Activated naive CD4-positive, alpha-beta T cell treated with anti-CD3 and anti-CD28 coated beads, Interleukin-2, amount 10 ng/mL, durations not matched to agents 7 days and 5 days (primary cell): Measurements from ENCODE around the gene RYR3.

Source experiments
- CTCF ChIA-PET: fragments of 350-600 bp; sonication (Branson Sonifier 250); formaldehyde crosslinking; loops from one replicate; lab custom pipeline; 2021; ENCODE audit warnings: antibody characterized with exemption; lab: Charles Lee
- DNase-seq: peaks from one replicate; pipeline ENCODE4 v3.0.0-alpha.2; 2020
- H3K27ac Mint-ChIP-seq: one replicate; pipeline ENCODE4 v1.8.0; 2021; ENCODE audit warnings: mild to moderate bottlenecking, moderate library complexity, mixed read lengths
- H3K27me3 Mint-ChIP-seq: one replicate; pipeline ENCODE4 v1.8.0; 2021; ENCODE audit warnings: mild to moderate bottlenecking, mixed read lengths
- H3K36me3 Mint-ChIP-seq: one replicate; pipeline ENCODE4 v1.8.0; 2021; ENCODE audit warnings: mixed read lengths
- H3K4me1 Mint-ChIP-seq: one replicate; pipeline ENCODE4 v1.8.0; 2021; ENCODE audit warnings: mixed read lengths
- H3K4me3 Mint-ChIP-seq: one replicate; pipeline ENCODE4 v1.8.0; 2021; ENCODE audit warnings: mild to moderate bottlenecking, moderate library complexity, mixed read lengths
- H3K9me3 Mint-ChIP-seq: one replicate; pipeline ENCODE4 v1.8.0; 2021; ENCODE audit warnings: mixed read lengths

The RYR3 gene

DNA sequence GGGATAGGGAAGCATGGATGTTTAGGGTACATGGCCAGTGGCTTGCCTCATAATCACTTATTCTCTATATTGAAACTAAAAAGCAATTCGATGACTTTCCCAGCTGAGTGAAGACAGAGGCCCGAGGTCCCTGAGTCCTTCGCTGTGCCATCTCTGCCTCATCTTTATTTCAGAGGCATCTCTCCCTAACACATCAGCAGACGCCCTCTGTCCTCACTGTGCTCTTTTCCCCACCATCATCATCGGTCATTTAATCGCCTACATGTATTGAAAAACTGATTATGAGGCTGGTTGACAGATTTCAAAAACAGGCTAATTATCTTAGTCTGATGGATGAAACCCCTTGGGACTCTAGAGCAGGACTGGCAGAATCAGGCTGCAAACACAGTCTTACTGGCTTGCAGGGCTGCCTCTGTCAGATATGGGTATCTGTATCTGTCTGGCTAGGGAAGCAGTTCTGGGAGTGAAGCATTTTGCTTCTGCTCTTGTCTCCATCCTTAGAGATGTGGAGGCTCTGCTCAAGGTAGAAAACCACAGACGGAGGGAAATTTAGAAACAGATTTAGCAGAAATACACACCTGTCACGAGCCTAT is 366.6 kb downstream of the RYR3 start:
- no peaks in the 10 kb centered on the region for H3K4me1 Mint-ChIP-seq
- no peak overlapping the region for H3K27ac Mint-ChIP-seq
- CTCF ChIA-PET, result no interaction called here
- H3K9me3 Mint-ChIP-seq, result no peaks in the 10 kb centered on the region
- no peaks in the 10 kb centered on the region for H3K36me3 Mint-ChIP-seq
- no peak overlapping the region for H3K4me3 Mint-ChIP-seq
- no peaks in the 10 kb centered on the region for H3K27me3 Mint-ChIP-seq
- DNase-seq, result no peak

DNA sequence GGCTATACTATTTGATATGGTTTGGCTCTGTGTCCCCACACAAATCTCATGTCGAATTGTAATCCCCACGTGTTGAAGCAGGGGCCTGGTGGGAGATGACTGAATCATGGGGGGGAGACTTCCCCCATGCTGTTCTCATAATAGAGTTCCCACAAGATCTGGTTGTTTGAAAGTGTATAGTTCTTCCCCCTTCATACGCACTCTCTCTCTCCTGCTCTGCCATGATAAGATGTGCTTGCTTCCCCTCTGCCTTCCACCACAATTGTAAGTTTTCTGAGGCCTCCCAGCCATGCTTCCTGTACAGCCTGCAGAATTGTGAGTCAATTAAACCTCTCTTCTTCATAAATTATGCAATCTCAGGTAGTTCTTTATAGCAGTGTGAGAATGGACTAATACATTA is 367.4 kb downstream of the RYR3 start:
- CTCF ChIA-PET, result no interaction called here
- DNase-seq, result no peak
- no peak overlapping the region for H3K27ac Mint-ChIP-seq
- H3K4me1 Mint-ChIP-seq, result no peaks in the 10 kb centered on the region
- H3K4me3 Mint-ChIP-seq, result no peak overlapping the region
- H3K27me3 Mint-ChIP-seq, result no peaks in the 10 kb centered on the region
- H3K9me3 Mint-ChIP-seq, result no peaks in the 10 kb centered on the region
- no peaks in the 10 kb centered on the region for H3K36me3 Mint-ChIP-seq

DNA sequence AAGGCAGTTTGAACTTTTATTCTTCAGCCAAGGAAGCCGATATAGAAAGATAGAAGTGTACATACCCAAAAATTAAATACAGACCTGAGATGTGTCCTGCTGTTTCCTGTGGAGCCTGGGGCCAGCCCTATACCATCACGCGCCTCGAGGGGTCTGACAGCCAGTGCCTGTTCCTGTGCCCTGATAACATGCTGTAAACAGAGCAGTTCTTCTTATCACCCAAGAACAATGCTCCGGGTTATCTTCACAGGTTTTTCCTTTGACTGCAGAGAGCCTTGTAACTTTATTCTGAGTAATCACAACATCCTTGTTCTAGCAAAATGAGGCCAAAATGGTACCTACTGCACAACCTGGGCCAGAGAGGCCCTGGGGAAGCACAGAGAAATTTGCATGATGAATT is 367.8 kb downstream of the RYR3 start:
- Mint-ChIP-seq H3K4me3 (no peak overlapping the region), H3K4me1 (no peaks in the 10 kb centered on the region), H3K9me3 (no peaks in the 10 kb centered on the region), H3K36me3 (no peaks in the 10 kb centered on the region), H3K27ac (no peak overlapping the region), H3K27me3 (no peaks in the 10 kb centered on the region)
- CTCF ChIA-PET, result no interaction called here
- DNase-seq, result no peak

DNA sequence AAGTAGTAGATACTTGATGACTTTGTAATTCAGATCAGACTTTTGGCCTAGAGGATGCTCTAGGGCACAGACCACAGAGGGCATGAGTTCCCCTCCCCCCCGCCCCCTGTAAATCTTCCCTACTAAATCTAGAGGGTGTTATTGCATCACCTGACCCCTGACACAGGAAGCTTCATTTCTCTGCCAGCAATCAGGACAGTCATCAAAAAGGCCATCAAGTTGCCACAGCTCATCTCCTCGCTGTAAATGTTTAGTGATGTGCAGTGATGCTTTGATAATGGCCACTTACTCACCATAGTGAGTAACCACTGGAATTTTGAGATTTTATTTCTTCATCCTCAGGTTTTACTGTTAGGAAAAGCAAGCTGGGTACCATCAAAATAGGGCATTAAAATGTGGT is 368.3 kb downstream of the RYR3 start:
- no peaks in the 10 kb centered on the region for H3K27me3 Mint-ChIP-seq
- DNase-seq, result no peak
- CTCF ChIA-PET, result interaction anchor here (1.1 kb wide), 1 partner anchor 21 kb away, joined by 5 read pairs; no protein-coding TSS in a partner anchor
- H3K9me3 Mint-ChIP-seq, result no peaks in the 10 kb centered on the region
- H3K4me3 Mint-ChIP-seq, result no peak overlapping the region
- H3K36me3 Mint-ChIP-seq, result no peaks in the 10 kb centered on the region
- H3K27ac Mint-ChIP-seq, result no peak overlapping the region
- no peaks in the 10 kb centered on the region for H3K4me1 Mint-ChIP-seq

DNA sequence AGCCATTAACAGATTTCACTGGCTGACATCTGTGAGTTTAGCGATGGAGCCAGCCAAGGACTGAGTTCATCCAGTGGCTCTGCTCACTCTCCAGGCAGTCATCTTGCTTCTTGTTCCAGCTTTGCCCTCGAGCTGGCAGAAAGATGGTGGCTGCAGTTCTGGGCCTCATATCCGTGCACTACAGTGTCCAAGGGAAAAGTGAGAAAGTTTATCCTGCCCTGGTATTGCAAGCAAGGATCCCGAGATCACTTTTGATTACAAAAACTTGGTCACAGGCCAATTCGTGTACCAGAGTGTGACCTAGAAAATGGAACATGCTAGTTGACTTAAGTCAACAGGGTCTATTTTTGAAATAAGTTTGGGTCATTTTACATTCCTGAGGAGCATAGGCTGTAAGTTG is 369.6 kb downstream of the RYR3 start:
- no peak overlapping the region for H3K4me3 Mint-ChIP-seq
- no peaks in the 10 kb centered on the region for H3K36me3 Mint-ChIP-seq
- no peak overlapping the region for H3K27ac Mint-ChIP-seq
- no peak for DNase-seq
- CTCF ChIA-PET, result interaction anchor here (1.1 kb wide), 1 partner anchor 20 kb away, joined by 5 read pairs; no protein-coding TSS in a partner anchor
- H3K27me3 Mint-ChIP-seq, result no peaks in the 10 kb centered on the region
- no peaks in the 10 kb centered on the region for H3K4me1 Mint-ChIP-seq
- no peaks in the 10 kb centered on the region for H3K9me3 Mint-ChIP-seq

DNA sequence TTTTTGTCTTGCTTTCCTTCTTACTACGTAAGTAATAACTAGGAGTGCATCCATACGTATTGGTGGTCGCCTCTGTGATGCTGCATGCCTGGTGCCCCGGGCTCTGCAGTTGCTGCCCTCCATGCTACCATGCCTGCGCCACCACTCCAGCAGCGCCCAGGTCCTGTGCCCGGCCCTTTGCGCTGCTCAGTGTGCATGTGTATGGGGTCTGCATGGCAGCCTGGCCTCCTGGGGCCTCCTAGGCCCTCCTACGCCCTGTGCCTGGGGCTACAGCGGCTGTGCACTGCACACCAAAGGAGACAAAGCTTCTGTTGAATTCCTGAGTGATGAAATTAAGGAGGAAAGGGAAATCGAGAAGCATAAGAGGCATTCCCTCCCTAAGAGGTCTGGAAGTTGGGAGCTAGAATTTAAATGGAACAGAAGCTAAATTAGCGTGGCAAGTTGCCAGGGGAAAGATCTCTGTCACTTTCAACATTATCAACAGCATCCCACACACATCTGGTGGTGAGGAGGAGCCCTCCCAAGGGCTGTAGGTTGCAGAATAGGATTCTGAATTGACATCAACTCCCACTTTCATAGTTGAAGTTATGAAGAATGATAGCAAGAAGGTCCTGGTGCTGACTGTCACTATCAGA is 382.5 kb downstream of the RYR3 start:
- no peaks in the 10 kb centered on the region for H3K27me3 Mint-ChIP-seq
- H3K36me3 Mint-ChIP-seq, result no peaks in the 10 kb centered on the region
- no peaks in the 10 kb centered on the region for H3K4me1 Mint-ChIP-seq
- no peak overlapping the region for H3K27ac Mint-ChIP-seq
- CTCF ChIA-PET, result no interaction called here
- no peak for DNase-seq
- no peaks in the 10 kb centered on the region for H3K9me3 Mint-ChIP-seq
- H3K4me3 Mint-ChIP-seq, result no peak overlapping the region

DNA sequence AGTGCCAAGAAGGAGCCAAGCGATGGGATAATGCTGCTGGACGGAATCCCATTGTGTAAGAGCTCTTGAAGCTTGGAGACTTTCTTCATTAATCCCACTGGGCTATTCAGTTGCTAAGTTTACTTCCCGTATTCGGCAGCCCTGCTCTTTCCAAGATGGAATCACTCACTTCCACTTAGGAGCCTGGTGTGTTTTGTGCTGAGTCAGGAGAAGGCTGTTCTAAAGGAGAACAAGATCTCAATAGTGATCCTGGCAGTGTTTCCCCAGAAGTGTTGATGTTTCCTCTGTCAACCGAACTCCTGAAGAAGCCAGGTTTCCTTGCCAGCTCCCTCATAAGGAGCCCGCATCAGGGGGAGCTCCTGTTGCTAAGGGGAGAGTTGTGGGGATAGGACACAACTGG is 387.4 kb downstream of the RYR3 start:
- no peak overlapping the region for H3K4me3 Mint-ChIP-seq
- no peak overlapping the region for H3K27ac Mint-ChIP-seq
- no peaks in the 10 kb centered on the region for H3K9me3 Mint-ChIP-seq
- no peak for DNase-seq
- no peaks in the 10 kb centered on the region for H3K36me3 Mint-ChIP-seq
- peaks cover 8% of the 10 kb centered on the region for H3K27me3 Mint-ChIP-seq
- H3K4me1 Mint-ChIP-seq, result no peaks in the 10 kb centered on the region
- CTCF ChIA-PET, result interaction anchor here (1.0 kb wide), 1 partner anchor 405 kb away, joined by 4 read pairs; no protein-coding TSS in a partner anchor

DNA sequence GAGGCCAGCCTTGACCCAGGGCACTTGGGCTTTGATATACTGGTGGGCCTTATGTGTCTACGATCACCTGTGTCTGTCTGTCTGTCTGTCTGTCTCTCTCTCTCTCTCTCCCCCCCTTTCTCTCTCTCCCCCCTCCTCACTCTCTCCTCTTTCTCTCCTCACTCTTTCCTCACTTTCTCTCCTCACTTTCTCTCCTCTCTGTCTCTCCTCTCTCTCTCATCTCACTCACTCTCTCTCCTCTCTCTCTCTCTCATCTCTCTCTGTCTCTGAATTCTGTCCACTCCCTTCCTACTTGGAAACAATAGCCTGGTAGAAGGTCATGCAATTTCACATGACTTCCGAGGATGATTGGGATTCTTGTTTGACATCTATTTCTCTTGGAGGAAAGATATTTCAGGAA is 388.4 kb downstream of the RYR3 start:
- no peaks in the 10 kb centered on the region for H3K9me3 Mint-ChIP-seq
- DNase-seq, result no peak
- H3K4me3 Mint-ChIP-seq, result no peak overlapping the region
- CTCF ChIA-PET, result interaction anchor here (0.6 to 2.8 kb wide), 2 partner anchors 406 to 602 kb away, joined by 3 to 46 read pairs; no protein-coding TSS in a partner anchor
- no peak overlapping the region for H3K27ac Mint-ChIP-seq
- H3K27me3 Mint-ChIP-seq, result peaks cover 8% of the 10 kb centered on the region
- H3K36me3 Mint-ChIP-seq, result no peaks in the 10 kb centered on the region
- H3K4me1 Mint-ChIP-seq, result no peaks in the 10 kb centered on the region

- H3K4me1 Mint-ChIP-seq, result no peaks in the 10 kb centered on the region
- H3K36me3 Mint-ChIP-seq, result no peaks in the 10 kb centered on the region
- CTCF ChIA-PET, result interaction anchor here (0.6 to 2.8 kb wide), 20 partner anchors 9 to 620 kb away, joined by 3 to 46 read pairs (median 3); no protein-coding TSS in a partner anchor
- H3K9me3 Mint-ChIP-seq, result no peaks in the 10 kb centered on the region
- no peak for DNase-seq
- peaks cover 8% of the 10 kb centered on the region for H3K27me3 Mint-ChIP-seq
- H3K27ac Mint-ChIP-seq, result no peak overlapping the region
- H3K4me3 Mint-ChIP-seq, result no peak overlapping the region
Observed at GRCh38 chr15:33699691-33700447, 389.1 kb downstream of the RYR3 start.

- Mint-ChIP-seq H3K36me3 (no peaks in the 10 kb centered on the region), H3K27me3 (peaks cover 8% of the 10 kb centered on the region), H3K4me3 (no peak overlapping the region), H3K4me1 (no peaks in the 10 kb centered on the region), H3K27ac (no peak overlapping the region), H3K9me3 (no peaks in the 10 kb centered on the region)
- CTCF ChIA-PET, result interaction anchor here (0.6 to 2.8 kb wide), 26 partner anchors 9 to 621 kb away, joined by 3 to 46 read pairs (median 3); no protein-coding TSS in a partner anchor
- peak; percentile 65 for DNase-seq
Observed at GRCh38 chr15:33700695-33701303, 390.0 kb downstream of the RYR3 start.

DNA sequence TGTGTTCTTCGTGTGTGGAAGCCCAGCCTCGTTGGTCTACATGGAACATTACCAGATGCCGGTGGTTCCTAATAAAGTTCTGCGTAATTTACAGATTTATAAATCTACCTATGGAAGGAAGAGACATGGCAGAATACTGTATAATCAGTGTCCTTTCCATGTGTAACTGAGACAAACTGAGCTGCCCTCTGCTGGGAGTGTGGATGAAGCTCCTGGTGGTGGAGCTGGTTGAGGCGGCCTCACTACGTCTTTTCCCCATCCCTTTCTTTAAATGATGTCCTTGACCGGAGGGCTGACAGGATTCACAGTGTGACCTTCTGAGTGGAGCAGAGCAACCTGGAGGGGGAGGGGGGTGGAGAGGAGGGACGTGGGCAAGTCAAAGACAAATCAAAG is 390.5 kb downstream of the RYR3 start:
- Mint-ChIP-seq H3K36me3 (no peaks in the 10 kb centered on the region), H3K27me3 (peaks cover 8% of the 10 kb centered on the region), H3K27ac (no peak overlapping the region), H3K4me1 (no peaks in the 10 kb centered on the region), H3K4me3 (no peak overlapping the region), H3K9me3 (no peaks in the 10 kb centered on the region)
- no peak for DNase-seq
- CTCF ChIA-PET, result interaction anchor here (0.8 to 2.8 kb wide), 21 partner anchors 8 to 622 kb away, joined by 3 to 46 read pairs (median 4); no protein-coding TSS in a partner anchor

DNA sequence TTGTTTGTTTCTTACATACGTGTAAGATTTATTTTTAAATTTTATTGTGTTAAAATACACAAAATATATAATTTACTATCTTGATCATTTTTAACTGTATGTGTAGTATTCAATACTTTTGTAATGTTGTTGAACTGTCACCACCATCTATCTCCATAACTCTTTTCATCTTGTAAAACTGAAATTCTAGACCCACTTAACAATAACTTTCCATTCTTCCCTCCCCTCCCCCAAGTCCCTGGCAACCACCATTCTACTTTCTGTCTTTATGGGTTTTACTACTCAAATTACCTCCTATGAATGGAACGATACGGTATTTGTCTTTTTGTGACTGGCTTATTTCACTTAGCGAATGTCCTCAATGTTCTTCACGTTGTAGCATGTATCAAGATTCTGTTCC is 395.4 kb downstream of the RYR3 start:
- Mint-ChIP-seq H3K4me3 (no peak overlapping the region), H3K9me3 (no peaks in the 10 kb centered on the region), H3K36me3 (no peaks in the 10 kb centered on the region), H3K4me1 (no peaks in the 10 kb centered on the region), H3K27ac (no peak overlapping the region), H3K27me3 (peaks cover 5% of the 10 kb centered on the region)
- no peak for DNase-seq
- CTCF ChIA-PET, result no interaction called here

GRCh38 chr15:33710748-33711147 is 400.0 kb downstream of the RYR3 start:
- Mint-ChIP-seq H3K4me3 (no peak overlapping the region), H3K4me1 (no peaks in the 10 kb centered on the region), H3K27ac (no peak overlapping the region), H3K9me3 (peaks cover 4% of the 10 kb centered on the region), H3K36me3 (no peaks in the 10 kb centered on the region), H3K27me3 (peaks cover under 1% of the 10 kb centered on the region)
- no peak for DNase-seq
- CTCF ChIA-PET, result interaction anchor here (0.6 to 1.0 kb wide), 2 partner anchors 14 to 24 kb away, joined by 3 read pairs; no protein-coding TSS in a partner anchor

DNA sequence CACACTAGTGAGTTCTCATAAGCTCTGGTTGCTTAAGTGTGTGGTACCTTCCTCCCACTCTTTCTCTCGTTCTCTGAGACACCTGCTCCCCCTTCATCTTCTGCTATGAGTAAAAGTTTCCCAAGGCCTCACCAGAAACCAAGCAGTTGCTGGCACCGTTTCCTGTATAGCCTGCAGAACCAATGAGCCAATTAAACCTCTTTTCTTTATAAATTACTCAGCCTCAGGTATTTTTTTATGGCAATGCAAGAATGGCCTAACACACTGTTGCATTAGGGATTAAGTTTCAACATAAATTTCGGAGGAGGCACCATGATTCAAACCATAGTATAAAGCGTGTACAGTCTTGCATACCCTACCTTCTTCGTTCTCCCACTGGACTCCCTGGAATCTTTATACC is 405.3 kb downstream of the RYR3 start:
- Mint-ChIP-seq H3K9me3 (peaks cover 4% of the 10 kb centered on the region), H3K27ac (no peak overlapping the region), H3K4me1 (no peaks in the 10 kb centered on the region), H3K27me3 (peaks cover 4% of the 10 kb centered on the region), H3K36me3 (no peaks in the 10 kb centered on the region), H3K4me3 (no peak overlapping the region)
- no peak for DNase-seq
- CTCF ChIA-PET, result no interaction called here
